GM21367 (cell line): ENCODE measurements around the gene DCAF8.
"Not testable (repeated sequence)": the region's sequence is repeated elsewhere in the genome, so short reads cannot be mapped to it uniquely, and the experiment has no call there.

Source experiments
- ATAC-seq: cut with Tn5 transposase; IDR thresholded peaks from one replicate; pipeline ENCODE4 v1.9.1; 2021; ENCODE audit not compliant: unreplicated experiment

The DCAF8 gene

DNA sequence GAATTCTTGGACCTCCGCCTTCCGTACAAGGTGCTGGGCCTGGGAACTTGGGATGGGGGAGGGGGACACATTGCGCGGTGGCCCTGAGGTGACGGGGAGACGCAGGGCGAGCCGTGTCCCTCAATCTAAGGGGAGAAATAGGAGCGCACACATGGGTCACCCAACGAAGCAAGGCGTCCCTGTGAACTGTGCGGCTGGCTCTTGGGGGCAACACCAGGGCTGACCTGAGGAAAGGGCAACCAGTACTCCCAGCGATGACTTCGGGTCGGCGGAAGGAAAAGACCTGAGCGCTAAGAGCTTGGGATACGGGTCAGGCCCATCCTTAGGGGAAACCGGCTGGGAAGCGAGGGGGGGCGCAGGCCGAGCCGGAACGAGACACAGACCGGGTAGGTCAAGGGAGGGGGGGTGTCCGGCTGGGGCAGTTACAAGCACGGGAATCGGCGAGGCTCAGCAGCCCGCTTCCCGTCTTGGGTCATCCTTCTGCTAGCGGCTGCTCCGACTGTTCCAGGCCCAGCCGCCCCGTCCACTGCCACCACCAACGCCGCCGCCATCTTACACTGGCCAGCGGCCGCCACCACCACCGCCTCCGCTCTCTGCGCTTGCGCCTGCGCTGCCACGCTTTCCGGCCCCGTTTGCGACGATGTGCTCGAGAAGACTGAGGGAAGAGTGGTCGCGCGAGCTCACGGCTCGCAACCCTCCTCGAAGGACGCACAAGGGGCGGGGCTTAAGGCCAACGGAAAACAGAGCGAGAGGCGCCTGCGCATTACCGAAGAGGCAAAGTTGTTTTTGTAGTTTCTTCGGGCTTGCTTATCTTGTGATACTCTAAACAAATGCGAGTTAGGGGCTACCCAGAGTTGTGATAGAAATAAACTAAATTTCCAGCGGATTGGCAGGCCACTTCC lies at the start of gene DCAF8:
Gene DCAF8, minus strand, starts transcription at position 657 of the 902 bp plus-strand sequence. CDS start 18,541 bp downstream, outside the sequence.
- peak; percentile 74 for ATAC-seq

DNA sequence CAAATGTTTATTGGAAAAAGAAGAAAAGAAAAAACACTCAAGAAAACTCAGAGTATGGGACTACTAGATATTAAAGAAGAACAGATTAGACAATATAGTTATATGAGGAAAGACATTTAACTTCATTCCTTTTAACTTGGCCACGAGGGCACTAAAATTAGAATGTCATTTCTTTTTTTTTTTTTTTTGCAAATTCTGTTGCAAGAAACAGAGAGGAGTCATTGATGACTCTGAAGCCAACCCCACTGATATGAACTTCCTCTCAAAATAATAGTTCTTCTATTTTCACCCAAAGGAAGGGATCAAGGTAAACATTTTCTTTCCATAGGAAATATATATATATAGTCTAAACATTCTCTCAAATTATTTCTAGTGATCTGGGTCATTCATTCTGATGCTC lies 47.2 kb upstream of the DCAF8 start:
- no peak for ATAC-seq

DNA sequence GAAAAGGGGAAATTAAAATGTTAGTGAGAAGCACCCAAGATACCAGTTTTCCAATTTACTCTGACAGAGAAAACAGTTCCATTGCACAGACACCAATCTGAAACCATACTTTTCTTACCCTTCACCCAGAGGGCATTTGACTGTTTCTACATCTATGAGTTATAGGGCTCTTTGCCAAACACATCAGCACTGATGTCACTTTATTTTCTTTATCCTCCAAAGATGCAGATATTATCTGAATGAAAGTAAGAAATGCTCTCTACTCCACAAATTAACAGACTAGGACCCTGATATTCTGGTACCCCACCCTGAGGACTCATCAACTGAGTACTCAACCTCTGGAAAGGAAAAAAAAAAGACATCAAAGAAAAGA lies 46.8 kb upstream of the DCAF8 start:
- no peak for ATAC-seq

DNA sequence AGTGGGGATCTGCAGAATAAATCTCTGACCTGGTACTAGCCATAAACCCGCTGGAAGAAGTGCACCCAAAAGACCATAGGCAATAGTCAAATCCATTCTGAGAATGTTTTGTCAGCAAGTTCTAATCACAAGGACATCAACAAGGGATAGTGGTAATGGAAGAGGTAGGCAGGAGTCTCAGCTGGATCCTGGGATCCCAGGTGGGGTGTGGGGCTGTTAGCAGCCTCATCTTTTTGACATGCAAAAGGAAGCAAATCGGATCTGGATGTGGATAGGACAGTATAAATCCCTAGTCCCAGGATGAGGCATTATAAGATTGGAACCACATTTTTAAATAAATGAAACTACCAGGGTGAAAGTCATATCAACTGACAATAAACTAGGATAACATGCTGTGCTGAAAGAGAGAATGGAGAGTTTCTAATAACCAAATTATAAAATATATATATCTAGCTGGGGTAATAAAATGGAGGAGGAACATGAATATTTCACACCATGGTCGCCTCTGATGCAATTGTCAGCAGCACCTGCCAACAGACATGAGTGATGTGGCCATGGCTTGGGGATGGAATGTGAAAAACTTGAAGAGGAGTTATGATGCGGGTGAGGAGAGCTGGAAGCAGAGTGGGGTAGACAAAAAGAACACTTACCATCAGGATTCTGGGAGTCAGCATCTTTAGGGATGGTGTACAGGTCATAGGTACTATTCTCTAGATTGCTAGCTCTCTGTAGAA lies 46.3 kb upstream of the DCAF8 start:
- no peak for ATAC-seq

DNA sequence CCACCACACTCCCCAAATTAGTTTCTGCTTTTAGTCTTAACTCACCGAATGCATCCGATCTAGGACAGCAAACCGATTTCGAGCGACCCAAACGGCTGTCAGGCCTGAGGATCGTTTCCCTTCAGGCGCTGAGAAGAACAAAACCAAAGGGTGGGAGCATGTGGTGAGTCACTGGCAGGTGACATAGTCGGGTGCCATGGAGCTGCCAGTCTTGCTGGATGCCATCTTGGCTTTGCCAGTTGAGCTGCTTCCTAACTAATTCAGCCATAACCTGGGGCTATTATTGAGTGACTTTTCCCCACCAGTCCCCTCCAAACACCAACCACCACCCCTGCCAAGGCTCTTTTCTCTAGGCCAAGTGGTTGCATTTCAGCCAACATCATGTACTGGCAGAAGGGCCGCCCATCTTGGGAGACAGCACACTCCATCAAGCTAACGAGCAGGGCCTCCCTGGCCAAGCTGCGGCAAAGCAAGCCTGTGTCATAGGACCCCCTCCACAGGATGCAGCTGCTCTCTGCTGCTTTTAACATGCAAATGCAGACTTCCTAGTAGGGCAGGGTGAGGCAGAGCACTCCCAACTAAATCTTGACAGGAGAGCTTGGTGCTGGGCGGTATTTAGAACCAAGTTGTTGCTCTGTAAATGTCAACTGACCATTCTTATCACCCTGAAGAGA lies 44.9 kb upstream of the DCAF8 start:
- no peak for ATAC-seq

DNA sequence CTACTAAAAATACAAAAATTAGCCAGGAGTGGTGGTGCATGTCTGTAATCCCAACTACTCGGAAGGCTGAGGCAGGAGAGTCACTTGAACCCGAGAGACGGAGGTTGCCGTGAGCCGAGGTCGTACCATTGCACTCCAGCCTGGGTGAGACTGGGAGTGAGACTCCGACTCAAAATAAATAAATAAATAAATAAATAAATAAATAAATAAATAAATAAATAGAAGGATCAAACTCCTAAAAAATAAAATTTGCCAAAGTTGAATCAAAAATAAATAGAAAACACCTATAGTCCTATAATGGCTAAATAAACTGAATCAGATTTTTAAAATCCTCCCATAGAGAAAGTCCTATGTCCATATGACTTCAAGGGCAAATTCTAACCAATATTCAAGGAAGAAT lies 37.8 kb upstream of the DCAF8 start:
- no peak for ATAC-seq

DNA sequence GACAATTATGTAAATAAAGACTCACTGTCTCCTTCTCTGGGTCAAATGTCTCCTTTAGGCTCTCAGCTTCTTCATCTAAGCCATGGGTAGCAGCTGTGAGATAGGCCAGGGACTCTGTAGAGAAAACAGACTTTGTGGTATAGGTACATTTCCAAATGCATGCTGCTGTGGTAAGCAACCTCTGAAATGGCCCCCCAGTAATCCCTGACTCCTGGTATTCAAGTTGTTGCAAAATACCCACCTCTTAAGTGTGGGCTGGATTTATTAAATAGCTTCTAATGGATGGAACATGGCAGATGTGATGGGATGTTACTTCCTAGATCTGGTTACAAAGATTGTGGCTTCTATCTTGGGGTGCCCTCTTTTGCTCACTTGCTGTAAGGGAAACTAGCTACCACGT lies 33.7 kb upstream of the DCAF8 start:
- ATAC-seq: no peak

DNA sequence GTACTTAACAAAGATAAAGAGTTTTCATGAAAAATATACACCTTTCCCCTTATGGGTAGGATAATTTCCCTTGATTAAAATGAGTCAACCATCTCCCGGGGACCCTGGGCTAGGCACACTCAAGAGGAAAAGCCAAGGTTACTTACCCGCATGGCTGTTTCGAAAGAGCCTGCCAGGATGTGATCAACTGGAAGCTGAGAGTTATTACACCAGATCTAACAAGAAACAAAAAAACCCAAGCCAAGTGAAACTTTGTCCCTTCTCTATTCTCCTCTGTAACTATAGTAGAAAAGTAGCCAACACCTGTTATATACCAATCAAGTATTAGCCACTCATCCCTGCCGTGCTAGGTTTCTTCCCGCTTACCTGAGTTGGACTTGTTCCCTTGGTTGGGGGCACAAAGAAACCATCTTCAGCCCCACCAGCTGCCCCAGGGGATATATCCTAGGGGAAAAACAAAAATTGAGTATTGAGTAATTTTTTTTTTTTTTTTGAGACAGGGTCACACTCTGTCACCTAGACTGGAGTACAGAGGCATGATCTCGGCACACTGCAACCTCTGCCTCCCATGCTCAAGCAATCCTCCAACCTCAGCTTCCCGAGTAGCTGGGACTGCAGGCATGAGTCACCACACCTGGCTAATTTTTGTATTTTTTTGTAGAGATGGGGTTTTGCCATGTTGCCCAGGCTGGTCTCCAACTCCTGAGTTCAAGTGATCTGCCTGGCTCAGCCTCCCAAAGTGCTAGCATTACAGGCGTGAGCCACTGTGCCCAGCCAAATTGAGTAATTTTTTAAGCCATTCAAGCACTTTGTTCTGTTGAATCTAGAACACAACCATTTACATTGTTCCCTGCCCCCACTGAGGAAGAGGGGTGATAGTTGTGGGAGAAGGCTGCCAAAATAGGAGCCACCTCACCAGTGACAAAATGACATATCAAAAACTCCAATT lies 30.9 kb upstream of the DCAF8 start:
- no peak for ATAC-seq

DNA sequence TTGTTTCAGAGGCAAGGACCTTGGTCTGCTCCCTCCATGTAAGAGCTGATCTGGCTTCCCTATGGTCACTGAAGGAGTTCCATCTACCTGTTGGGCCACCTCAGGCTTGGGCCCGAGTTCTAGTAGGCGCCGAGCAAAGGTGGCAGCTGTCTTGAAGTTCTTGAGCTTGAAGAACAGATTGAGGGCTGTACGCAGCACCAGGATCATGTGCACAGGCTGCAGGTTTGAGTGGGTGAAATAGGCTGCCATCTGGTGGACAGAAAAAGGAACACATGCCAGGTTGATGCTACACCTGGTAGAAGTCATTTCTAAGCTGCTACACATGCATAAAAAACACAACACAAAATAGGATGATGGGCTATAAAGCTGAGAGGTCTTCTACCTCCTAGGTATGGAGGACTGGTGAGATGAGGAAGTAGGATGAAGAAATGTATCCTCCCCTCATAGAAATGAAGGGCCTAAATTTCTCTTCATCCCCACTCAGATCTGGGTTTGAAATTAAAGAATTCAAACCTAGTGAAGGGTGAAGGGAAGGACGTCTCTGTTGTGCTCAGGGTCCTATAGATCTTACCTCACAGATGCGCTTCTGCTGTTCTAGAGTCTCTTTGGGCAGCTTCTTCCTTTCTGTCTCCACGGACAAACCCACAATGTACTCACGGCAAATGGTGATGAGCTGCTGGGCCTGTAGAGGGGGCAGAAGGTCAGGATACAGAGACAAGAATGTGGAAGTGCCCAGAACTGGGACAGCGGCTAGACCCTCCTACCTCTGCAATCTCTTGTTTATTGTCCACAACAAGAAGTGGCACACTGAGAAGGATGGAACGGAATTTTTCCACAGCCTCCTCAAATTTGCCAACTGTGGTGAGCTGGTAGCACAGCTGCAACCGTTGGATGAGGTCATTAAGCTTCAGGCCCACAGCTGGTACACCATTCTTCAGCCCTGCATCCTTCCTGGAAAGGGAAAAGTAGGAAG lies 29.2 kb upstream of the DCAF8 start:
- ATAC-seq: peak; percentile 73

DNA sequence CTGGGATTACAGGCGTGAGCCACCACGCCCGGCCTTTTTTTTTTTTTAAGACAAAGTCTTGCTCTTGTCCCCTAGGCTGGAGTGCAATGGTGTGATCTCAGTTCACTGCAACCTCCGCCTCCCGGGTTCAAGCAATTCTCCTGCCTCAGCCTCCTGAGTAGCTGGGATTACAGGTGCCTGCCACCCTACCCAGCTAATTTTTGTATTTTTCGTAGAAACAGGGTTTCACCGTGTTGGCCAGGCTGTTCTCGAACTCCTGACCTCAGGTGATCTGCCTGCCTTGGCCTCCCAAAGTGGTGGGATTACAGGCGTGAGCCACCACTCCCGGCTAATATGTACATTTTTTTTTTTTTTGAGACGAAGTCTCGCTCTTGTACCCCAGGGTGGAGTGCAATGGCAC lies 25.4 kb upstream of the DCAF8 start:
- not testable (repeated sequence) for ATAC-seq

DNA sequence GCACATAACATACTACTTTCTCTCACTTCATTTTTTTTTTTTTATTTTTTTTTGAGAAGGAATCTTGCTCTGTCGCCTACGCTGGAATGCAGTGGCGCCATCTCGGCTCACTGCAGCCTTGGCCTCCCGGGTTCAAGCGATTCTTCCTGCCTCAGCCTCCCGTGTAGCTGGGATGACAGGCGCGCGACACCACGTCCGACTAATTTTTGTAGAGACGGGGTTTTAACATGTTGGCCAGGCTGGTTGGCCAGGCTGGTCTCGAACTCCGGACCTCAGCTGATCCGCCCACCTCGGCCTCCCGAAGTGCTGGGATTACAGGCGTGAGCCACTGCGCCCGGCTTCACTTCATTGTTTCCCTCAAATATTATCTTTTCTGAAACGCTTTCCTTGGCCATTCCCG lies 23.2 kb upstream of the DCAF8 start:
- no peak for ATAC-seq

DNA sequence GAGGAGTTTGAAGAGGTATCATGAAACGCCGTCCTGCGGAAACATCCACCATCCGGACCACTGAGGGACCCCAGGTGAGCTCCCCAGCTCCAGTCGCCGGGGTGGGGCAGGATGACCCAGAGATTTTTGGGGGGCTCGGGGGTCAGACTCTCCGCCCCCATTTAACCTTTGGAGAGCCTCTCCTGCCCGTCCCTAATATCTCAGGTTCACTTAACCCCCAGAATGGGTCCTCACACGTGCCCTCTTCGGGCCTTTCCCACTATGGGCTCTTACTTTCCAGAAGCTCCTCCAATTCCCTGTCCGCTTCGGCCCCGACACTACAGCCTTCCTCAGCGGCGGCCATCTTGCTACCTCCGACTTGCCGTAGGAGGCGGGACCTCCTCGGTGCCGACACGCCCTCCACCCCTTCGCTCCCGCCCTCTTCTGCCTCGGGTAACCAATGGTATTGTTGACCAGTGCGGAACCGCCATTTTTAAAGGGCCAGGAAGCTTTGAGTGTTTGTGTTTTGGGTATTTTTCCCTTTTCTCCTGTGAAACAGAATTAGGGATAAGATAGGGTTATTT lies 22.5 kb upstream of the DCAF8 start, which contains the start of gene PEX19:
Gene PEX19, minus strand, starts transcription at position 352 of the 563 bp plus-strand sequence. Its CDS starts 9 bp downstream, at position 343.
- ATAC-seq: peak; percentile 89

DNA sequence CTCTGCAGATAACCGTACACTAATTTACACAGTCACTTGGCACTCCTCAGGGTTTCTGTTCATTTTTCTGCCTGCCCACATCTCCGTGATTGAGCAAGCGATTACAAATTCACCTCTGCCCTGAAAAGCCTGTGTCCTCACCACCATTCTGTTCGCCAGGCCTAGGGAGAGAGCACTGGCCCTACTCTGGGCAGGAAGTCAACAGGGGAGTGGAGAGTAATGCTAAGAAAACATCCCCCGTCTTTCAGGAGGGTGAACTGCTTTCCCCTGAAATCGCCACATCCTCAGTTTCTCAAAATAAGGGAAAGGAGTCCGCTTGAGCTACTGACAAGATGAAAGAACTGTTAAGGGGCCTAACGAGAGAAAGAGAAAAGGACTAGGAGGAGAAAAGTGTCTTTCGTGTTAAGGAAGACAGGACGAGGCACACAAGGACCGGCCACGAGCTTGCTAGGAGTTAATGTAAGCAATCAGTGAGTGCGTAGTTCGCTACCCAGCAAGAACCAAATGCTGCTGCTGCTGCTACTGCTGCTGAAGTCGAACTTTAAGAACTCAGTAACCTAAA lies 22.0 kb upstream of the DCAF8 start:
- no peak for ATAC-seq

DNA sequence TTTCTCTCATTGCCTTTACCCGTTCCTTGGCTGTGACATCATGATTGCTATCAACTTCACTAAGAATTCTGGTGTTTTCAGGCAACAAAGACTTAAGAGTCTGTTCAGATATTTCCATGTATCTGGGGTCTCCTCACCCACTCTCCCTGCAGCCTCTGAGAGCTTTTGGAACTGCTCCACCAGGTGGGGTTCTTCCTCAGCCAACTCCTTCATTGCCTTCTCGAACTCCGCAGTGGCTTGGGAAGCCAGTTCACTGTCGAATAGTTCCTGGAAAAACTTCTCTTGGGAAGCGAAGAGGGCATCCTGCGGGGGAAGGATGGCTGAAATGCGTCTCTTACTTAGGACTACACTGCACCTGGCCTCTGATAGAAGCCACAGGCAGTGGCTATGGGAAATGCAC lies 20.5 kb upstream of the DCAF8 start:
- no peak for ATAC-seq

DNA sequence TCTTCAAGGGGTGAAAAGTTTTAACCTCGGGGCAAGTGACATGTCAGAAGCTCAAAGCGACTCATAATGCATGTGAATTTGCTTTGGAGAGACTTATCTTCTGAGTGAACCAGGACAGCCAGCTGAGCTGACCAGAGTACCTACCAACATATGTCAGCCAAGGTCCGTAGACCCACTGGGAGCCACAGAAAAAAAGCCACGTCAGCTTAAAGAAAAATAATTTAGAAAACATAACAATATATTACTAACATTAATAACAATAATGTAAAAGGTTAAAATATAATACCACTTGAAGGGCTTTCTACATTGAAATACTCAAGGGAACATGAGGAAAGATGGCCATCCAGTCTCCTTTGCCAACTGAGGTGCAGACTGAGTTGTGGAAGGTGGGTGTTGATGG lies 15.6 kb upstream of the DCAF8 start:
- no peak for ATAC-seq

DNA sequence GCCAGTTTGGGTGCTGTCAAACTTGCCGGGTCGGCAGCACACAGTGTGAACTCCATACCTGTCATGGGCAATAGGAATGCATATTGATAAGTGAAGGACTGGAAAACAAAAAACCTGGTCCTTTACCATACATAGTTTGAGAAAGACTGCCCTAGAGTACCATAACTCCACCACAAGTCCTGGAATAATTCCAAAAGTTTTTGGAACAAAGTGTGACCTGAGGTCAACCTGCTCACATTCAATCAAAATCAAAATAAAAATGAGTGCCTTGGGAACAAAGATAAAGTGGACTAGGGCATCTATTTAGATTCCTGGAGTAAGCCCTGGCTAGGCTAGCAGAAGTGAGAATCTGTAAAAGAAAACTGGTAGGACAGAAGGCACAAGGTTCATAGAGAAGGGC lies 15.0 kb upstream of the DCAF8 start:
- ATAC-seq: no peak

DNA sequence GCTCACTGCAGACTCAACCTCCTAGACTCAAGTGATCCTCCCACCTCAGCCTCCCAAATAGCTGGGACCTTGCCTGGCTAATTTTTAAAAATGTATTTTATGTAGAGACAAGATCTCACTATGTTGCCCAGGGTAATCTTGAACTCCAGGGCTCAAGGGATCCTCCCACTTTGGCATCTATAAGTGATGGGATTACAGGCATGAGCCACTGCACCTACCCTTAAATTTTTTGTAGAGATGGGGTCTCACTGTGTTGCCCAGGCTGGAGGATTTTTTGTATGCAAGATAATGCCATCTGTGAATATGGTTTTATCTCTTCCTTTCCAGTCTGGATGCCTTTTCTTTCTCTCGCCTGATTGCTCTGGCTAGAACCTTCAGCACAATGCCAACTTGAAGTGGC lies 8.7 kb upstream of the DCAF8 start:
- ATAC-seq: no peak

DNA sequence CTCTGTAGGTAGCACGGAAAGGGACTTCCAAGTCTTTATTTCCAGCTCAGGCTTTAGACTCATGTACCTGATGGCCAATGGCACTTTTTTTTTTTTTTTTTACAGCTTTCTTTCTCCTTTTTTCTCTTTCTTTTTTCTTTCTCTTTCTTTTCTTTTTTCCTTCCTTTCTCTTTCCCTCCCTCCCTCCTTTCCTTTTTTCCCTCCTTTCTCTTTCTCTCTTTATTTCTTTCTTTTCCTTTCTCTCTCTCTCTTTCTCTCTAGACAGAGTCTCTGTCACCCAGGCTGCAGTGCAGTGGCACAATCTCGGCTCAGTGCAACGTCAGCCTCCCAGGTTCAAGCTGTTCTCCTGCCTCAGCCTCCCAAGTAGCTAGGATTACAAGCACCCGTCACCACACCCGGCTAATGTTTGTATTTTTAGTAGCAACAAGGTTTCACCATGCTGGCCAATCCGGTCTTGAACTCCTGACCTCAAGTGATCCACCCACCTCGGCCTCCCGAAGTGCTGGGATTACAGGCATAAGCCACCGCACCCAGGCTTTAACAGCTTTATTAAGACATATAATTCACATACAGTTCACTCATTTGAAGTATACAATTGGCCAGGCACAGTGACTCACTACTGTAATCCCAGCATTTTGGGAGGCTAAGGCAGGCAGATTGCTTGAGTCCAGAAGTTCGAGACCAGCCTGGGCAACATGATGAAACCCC lies 5.1 kb upstream of the DCAF8 start:
- no peak for ATAC-seq
